HepG2 (cell line): Measurements from ENCODE around the gene ZNF22. TPM values are rescaled to one million over a fixed set of nuclear protein-coding genes. Genes with fewer than 3 reads are reported as not detected.

Experiments used
- ARID4A ChIP-seq: sonication (generic); formaldehyde crosslinking; IDR thresholded peaks from 2 replicates; pipeline ENCODE4 v1.5.0; 2020; ENCODE audit warnings: mild to moderate bottlenecking, missing genetic modification reagents, borderline replicate concordance
- ATF1 ChIP-seq: IDR thresholded peaks from 2 replicates; pipeline ENCODE4 v1.6.1; 2016; ENCODE audit warnings: mild to moderate bottlenecking, control low read depth
- KLF9 ChIP-seq: IDR thresholded peaks from 2 replicates; pipeline ENCODE4 v1.6.1; 2016; ENCODE audit warnings: low read depth
- LCORL ChIP-seq, 2 experiments: fragments of 450-650 bp in 1 of 2; sonication (generic) in 1 of 2; formaldehyde crosslinking in 1 of 2; IDR thresholded peaks; 2 replicates each; pipeline versions ENCODE4 v1.5.0 to v1.6.1; 2017 to 2020; ENCODE audit warnings: antibody characterized with exemption in 1 of 2, missing genetic modification reagents in 1 of 2
- SMAD9 ChIP-seq: sonication (generic); formaldehyde crosslinking; IDR thresholded peaks from 2 replicates; pipeline ENCODE4 v1.5.1; 2020; ENCODE audit warnings: mild to moderate bottlenecking, missing genetic modification reagents
- SNRNP70 ChIP-seq: fragments of 200-400 bp; formaldehyde crosslinking; IDR thresholded peaks from 2 replicates; pipeline ENCODE4 v1.6.1; 2017; ENCODE audit warnings: mild to moderate bottlenecking, low read depth, low read length, moderate library complexity
- SOX6 ChIP-seq, 2 experiments: fragments of 450-650 bp in 1 of 2; sonication (generic) in 1 of 2; formaldehyde crosslinking in 1 of 2; IDR thresholded peaks; 2 replicates each; pipeline versions ENCODE4 v1.4.0 to v1.6.1; 2017 to 2020; ENCODE audit warnings: antibody characterized with exemption in 1 of 2, mild to moderate bottlenecking in 1 of 2, missing genetic modification reagents in 1 of 2
- STAT5B ChIP-seq: sonication (generic); formaldehyde crosslinking; IDR thresholded peaks from 2 replicates; pipeline ENCODE4 v1.4.0; 2020; ENCODE audit warnings: missing genetic modification reagents
- TBP ChIP-seq: sonication (generic); formaldehyde crosslinking; IDR thresholded peaks from 2 replicates; pipeline ENCODE4 v1.5.0; 2020; ENCODE audit warnings: missing genetic modification reagents
- TSC22D2 ChIP-seq: sonication (generic); formaldehyde crosslinking; IDR thresholded peaks from 2 replicates; pipeline ENCODE4 v1.5.1; 2020; ENCODE audit warnings: missing genetic modification reagents, mild to moderate bottlenecking, borderline replicate concordance
- ZMAT5 ChIP-seq: sonication (generic); formaldehyde crosslinking; IDR thresholded peaks from 2 replicates; pipeline ENCODE4 v1.5.0; 2020; ENCODE audit warnings: mild to moderate bottlenecking, low read depth, missing genetic modification reagents, borderline replicate concordance
- ZNF550 ChIP-seq: sonication (generic); formaldehyde crosslinking; IDR thresholded peaks from 2 replicates; pipeline ENCODE4 v1.4.0; 2020; ENCODE audit warnings: mild to moderate bottlenecking, missing genetic modification reagents, borderline replicate concordance
- ZNF816 ChIP-seq: sonication (generic); formaldehyde crosslinking; IDR thresholded peaks from 2 replicates; pipeline ENCODE4 v1.8.0; 2022; ENCODE audit warnings: missing genetic modification reagents, mild to moderate bottlenecking, borderline replicate concordance
- ZNF878 ChIP-seq: sonication (generic); formaldehyde crosslinking; IDR thresholded peaks from 2 replicates; pipeline ENCODE4 v1.8.1; 2023; ENCODE audit warnings: mild to moderate bottlenecking, missing genetic modification reagents, moderate library complexity
- polyA plus RNA-seq, 8 experiments: library from polyadenylated mRNA; depleted of rRNA in 3 of 8; stranded (reverse) in 7 of 8; unstranded in 1 of 8; fragments of >200 nt; fragmentation: Illumina TruSeq in 4 of 8; extraction: Trizol in 4 of 8; gene quantifications; 2 replicates each; pipeline versions ENCODE4 v1.2.1 to v1.2.3, GENCODE V29; 2011 to 2016; ENCODE audit warnings: low read depth in 4 of 8, missing spikeins in 1 of 8, mixed read lengths in 1 of 8; ENCODE audit not compliant: insufficient read depth in 1 of 8
- total RNA-seq, 5 experiments: library from RNA; depleted of rRNA; stranded (reverse); fragments of >200 nt; fragmentation: Illumina TruSeq; extraction: Trizol; gene quantifications; 2 replicates each; pipeline ENCODE4 v1.2.3, GENCODE V29; 2016; ENCODE audit warnings: low read depth in 1 of 5
- TF ChIP-seq, protein P1 (sequence below): sonication (generic); formaldehyde crosslinking; IDR thresholded peaks from 2 replicates; pipeline ENCODE4 v1.4.0; 2020; ENCODE audit warnings: missing genetic modification reagents
- TF ChIP-seq, protein P2 (sequence below): sonication (generic); formaldehyde crosslinking; IDR thresholded peaks from 2 replicates; pipeline ENCODE4 v1.9.0; 2022; ENCODE audit warnings: low read depth, missing genetic modification reagents
- TF ChIP-seq, protein P3 (sequence below): IDR thresholded peaks from 2 replicates; pipeline ENCODE4 v1.6.1; 2016; ENCODE audit warnings: low read depth, borderline replicate concordance
- TF ChIP-seq, protein P4 (sequence below): sonication (generic); formaldehyde crosslinking; IDR thresholded peaks from 2 replicates; pipeline ENCODE4 v1.5.0; 2020; ENCODE audit warnings: mild to moderate bottlenecking, missing genetic modification reagents

Gene ZNF22
- total and polyA plus RNA-seq, 2 of the 13 experiments (the other 11 are each of a cell fraction or from before 2014, with no cell fraction given), result 0.40 to 1.3 TPM

- TF ChIP-seq ARID4A (CRISPR knock-in tag), result no peak
- no peak for TF ChIP-seq SOX6 (IDR thresholded peaks at IDR 0.05)
- TF ChIP-seq SOX6 (CRISPR knock-in tag; IDR thresholded peaks at IDR 0.05), result peak; percentile 24; the same call in 1 of the 2 replicates
- TF ChIP-seq ATF1, result no peak
- no peak for TF ChIP-seq SMAD9
- 0 out of 2 replicates have a peak, but pooled peaks have one; percentile 16 for TF ChIP-seq ZNF878 (CRISPR knock-in tag)
- TF ChIP-seq SNRNP70, result no peak
- TF ChIP-seq, protein P1, sequence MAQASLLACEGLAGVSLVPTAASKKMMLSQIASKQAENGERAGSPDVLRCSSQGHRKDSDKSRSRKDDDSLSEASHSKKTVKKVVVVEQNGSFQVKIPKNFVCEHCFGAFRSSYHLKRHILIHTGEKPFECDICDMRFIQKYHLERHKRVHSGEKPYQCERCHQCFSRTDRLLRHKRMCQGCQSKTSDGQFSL, result no peak
- peak; percentile 46; the same call in 1 of the 2 replicates for TF ChIP-seq STAT5B (CRISPR knock-in tag)
- TF ChIP-seq TSC22D2 (CRISPR knock-in tag), result 0 out of 2 replicates have a peak, but pooled peaks have one; percentile 23
- TF ChIP-seq ZNF550 (CRISPR knock-in tag), result 0 out of 2 replicates have a peak, but pooled peaks have one; percentile 36
- TF ChIP-seq, protein P2, sequence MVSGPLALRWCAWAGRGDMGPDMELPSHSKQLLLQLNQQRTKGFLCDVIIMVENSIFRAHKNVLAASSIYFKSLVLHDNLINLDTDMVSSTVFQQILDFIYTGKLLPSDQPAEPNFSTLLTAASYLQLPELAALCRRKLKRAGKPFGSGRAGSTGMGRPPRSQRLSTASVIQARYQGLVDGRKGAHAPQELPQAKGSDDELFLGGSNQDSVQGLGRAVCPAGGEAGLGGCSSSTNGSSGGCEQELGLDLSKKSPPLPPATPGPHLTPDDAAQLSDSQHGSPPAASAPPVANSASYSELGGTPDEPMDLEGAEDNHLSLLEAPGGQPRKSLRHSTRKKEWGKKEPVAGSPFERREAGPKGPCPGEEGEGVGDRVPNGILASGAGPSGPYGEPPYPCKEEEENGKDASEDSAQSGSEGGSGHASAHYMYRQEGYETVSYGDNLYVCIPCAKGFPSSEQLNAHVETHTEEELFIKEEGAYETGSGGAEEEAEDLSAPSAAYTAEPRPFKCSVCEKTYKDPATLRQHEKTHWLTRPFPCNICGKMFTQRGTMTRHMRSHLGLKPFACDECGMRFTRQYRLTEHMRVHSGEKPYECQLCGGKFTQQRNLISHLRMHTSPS, result peak; percentile 88
- peak; percentile 66; the same call in 1 of the 2 replicates for TF ChIP-seq TBP
- 0 out of 2 replicates have a peak, but pooled peaks have one; percentile 7 for TF ChIP-seq KLF9 (CRISPR knock-in tag)
- no peak for TF ChIP-seq LCORL (IDR thresholded peaks at IDR 0.05)
- no peak for TF ChIP-seq LCORL (CRISPR knock-in tag; IDR thresholded peaks at IDR 0.05)
- TF ChIP-seq, protein P3, sequence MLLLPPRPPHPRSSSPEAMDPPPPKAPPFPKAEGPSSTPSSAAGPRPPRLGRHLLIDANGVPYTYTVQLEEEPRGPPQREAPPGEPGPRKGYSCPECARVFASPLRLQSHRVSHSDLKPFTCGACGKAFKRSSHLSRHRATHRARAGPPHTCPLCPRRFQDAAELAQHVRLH, result peak; percentile 52; the same call in 1 of the 2 replicates
- TF ChIP-seq ZNF816 (CRISPR knock-in tag), result peak; percentile 98
- TF ChIP-seq ZMAT5 (CRISPR knock-in tag), result no peak; the same call in 1 of the 2 replicates
- TF ChIP-seq, protein P4, sequence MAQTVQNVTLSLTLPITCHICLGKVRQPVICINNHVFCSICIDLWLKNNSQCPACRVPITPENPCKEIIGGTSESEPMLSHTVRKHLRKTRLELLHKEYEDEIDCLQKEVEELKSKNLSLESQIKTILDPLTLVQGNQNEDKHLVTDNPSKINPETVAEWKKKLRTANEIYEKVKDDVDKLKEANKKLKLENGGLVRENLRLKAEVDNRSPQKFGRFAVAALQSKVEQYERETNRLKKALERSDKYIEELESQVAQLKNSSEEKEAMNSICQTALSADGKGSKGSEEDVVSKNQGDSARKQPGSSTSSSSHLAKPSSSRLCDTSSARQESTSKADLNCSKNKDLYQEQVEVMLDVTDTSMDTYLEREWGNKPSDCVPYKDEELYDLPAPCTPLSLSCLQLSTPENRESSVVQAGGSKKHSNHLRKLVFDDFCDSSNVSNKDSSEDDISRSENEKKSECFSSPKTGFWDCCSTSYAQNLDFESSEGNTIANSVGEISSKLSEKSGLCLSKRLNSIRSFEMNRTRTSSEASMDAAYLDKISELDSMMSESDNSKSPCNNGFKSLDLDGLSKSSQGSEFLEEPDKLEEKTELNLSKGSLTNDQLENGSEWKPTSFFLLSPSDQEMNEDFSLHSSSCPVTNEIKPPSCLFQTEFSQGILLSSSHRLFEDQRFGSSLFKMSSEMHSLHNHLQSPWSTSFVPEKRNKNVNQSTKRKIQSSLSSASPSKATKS (CRISPR knock-in tag), result no peak
Measured at GRCh38 chr10:44976352-44977198, 24.1 kb upstream of the ZNF22 start (continued).
